HEK293 (cell line): ENCODE measurements around the gene IGLON5.
A peak's percentile ranks its signal among the peaks of the same experiment; 100 is the strongest.

Experiments
- CTCF ChIA-PET: fragments of 350-600 bp; formaldehyde crosslinking; extraction: SDS; loops from one replicate; lab custom pipeline; 2021; ENCODE audit warnings: antibody characterized with exemption; lab: Yijun Ruan, JAX
- POLR2A ChIA-PET: fragments of 300-600 bp; formaldehyde crosslinking; extraction: SDS; loops from one replicate; lab custom pipeline; 2020; ENCODE audit warnings: antibody characterized with exemption, inconsistent platforms; lab: Yijun Ruan, JAX
- H3K27ac ChIP-seq: fragments of 200-500 bp; sonication (Bioruptor generic); 2 replicates; pipeline ENCODE4 v1.5.1; 2014; ENCODE audit warnings: low read depth, low read length, control low read depth, inconsistent platforms; ENCODE audit errors: extremely low read depth
- H3K36me3 ChIP-seq, 2 experiments: fragments of 200-500 bp in 1 of 2; sonication (Bioruptor generic) in 1 of 2; 1 replicate in 1 of 2; 2 replicates in 1 of 2; pipeline ENCODE4 v1.5.1; 2014 to 2017; ENCODE audit warnings: inconsistent platforms in 2 of 2, low read length in 2 of 2; ENCODE audit not compliant: control insufficient read depth in 2 of 2, insufficient read depth in 1 of 2
- H3K4me1 ChIP-seq: fragments of 200-500 bp; sonication (Bioruptor generic); 2 replicates; pipeline ENCODE4 v1.5.1; 2014; ENCODE audit warnings: mild to moderate bottlenecking, low read length, inconsistent platforms; ENCODE audit not compliant: control insufficient read depth, insufficient read depth
- H3K4me3 ChIP-seq: 2 replicates; pipeline ENCODE4 v1.5.1; 2011; ENCODE audit warnings: low read depth, mild to moderate bottlenecking, control low read depth, low read length, moderate library complexity
- H3K9me3 ChIP-seq: fragments of 200-500 bp; sonication (Bioruptor generic); 2 replicates; pipeline ENCODE4 v1.5.1; 2014; ENCODE audit warnings: low read depth, low read length, inconsistent platforms; ENCODE audit not compliant: control insufficient read depth, insufficient read depth
- EGR2 ChIP-seq: fragments of 450-650 bp; formaldehyde crosslinking; IDR thresholded peaks from 2 replicates; pipeline ENCODE4 v1.5.1; 2016; ENCODE audit warnings: low read depth, missing biosample characterization, missing genetic modification characterization
- GLI4 ChIP-seq: fragments of 450-650 bp; formaldehyde crosslinking; IDR thresholded peaks from 2 replicates; pipeline ENCODE4 v1.5.1; 2016; ENCODE audit warnings: missing biosample characterization, missing genetic modification characterization
- GLIS1 ChIP-seq: fragments of 450-650 bp; formaldehyde crosslinking; IDR thresholded peaks from 2 replicates; pipeline ENCODE4 v1.5.1; 2016; ENCODE audit warnings: missing biosample characterization, missing genetic modification characterization
- HIC1 ChIP-seq: fragments of 450-650 bp; formaldehyde crosslinking; IDR thresholded peaks from 2 replicates; pipeline ENCODE4 v1.5.1; 2016; ENCODE audit warnings: missing biosample characterization, missing genetic modification characterization
- INSM2 ChIP-seq: fragments of 450-650 bp; formaldehyde crosslinking; IDR thresholded peaks from 2 replicates; pipeline ENCODE4 v1.5.1; 2016; ENCODE audit warnings: missing biosample characterization, missing genetic modification characterization
- KLF7 ChIP-seq: fragments of 450-650 bp; formaldehyde crosslinking; IDR thresholded peaks from 2 replicates; pipeline ENCODE4 v1.5.1; 2016; ENCODE audit warnings: missing biosample characterization, missing genetic modification characterization, borderline replicate concordance
- OSR2 ChIP-seq: fragments of 450-650 bp; formaldehyde crosslinking; IDR thresholded peaks from 2 replicates; pipeline ENCODE4 v1.5.1; 2016; ENCODE audit warnings: missing biosample characterization, missing genetic modification characterization
- PRDM4 ChIP-seq: fragments of 450-650 bp; formaldehyde crosslinking; IDR thresholded peaks from 2 replicates; pipeline ENCODE4 v1.5.1; 2017; ENCODE audit warnings: missing biosample characterization, missing genetic modification characterization
- SCRT2 ChIP-seq: fragments of 450-650 bp; formaldehyde crosslinking; IDR thresholded peaks from 2 replicates; pipeline ENCODE4 v1.5.1; 2016; ENCODE audit warnings: missing biosample characterization, missing genetic modification characterization
- ZBTB20 ChIP-seq: fragments of 450-650 bp; formaldehyde crosslinking; IDR thresholded peaks from 2 replicates; pipeline ENCODE4 v1.5.1; 2016; ENCODE audit warnings: missing biosample characterization, missing genetic modification characterization
- ZBTB44 ChIP-seq: fragments of 450-650 bp; IDR thresholded peaks from 2 replicates; pipeline ENCODE4 v1.5.1; 2018; ENCODE audit warnings: missing biosample characterization, mild to moderate bottlenecking, missing genetic modification characterization
- ZBTB7A ChIP-seq: fragments of 450-650 bp; formaldehyde crosslinking; IDR thresholded peaks from 2 replicates; pipeline ENCODE4 v1.5.1; 2016; ENCODE audit warnings: low read depth, missing biosample characterization, missing genetic modification characterization
- ZNF10 ChIP-seq: fragments of 450-650 bp; formaldehyde crosslinking; IDR thresholded peaks from 2 replicates; pipeline ENCODE4 v1.5.1; 2017; ENCODE audit warnings: missing biosample characterization, missing genetic modification characterization
- ZNF18 ChIP-seq: fragments of 450-650 bp; formaldehyde crosslinking; IDR thresholded peaks from 2 replicates; pipeline ENCODE4 v1.5.1; 2016; ENCODE audit warnings: missing biosample characterization, missing genetic modification characterization
- ZNF2 ChIP-seq: fragments of 450-650 bp; formaldehyde crosslinking; IDR thresholded peaks from 2 replicates; pipeline ENCODE4 v1.5.1; 2016; ENCODE audit warnings: missing biosample characterization, missing genetic modification characterization
- ZNF221 ChIP-seq: fragments of 450-650 bp; formaldehyde crosslinking; IDR thresholded peaks from 2 replicates; pipeline ENCODE4 v1.5.1; 2017; ENCODE audit warnings: missing biosample characterization, missing genetic modification characterization, borderline replicate concordance
- ZNF501 ChIP-seq: fragments of 450-650 bp; formaldehyde crosslinking; IDR thresholded peaks from 2 replicates; pipeline ENCODE4 v1.5.1; 2016; ENCODE audit warnings: missing biosample characterization, missing genetic modification characterization
- ZNF560 ChIP-seq: fragments of 450-650 bp; formaldehyde crosslinking; IDR thresholded peaks from 2 replicates; pipeline ENCODE4 v1.5.1; 2017; ENCODE audit warnings: missing biosample characterization, missing genetic modification characterization, borderline replicate concordance
- ZNF621 ChIP-seq: fragments of 450-650 bp; formaldehyde crosslinking; IDR thresholded peaks from 2 replicates; pipeline ENCODE4 v1.5.1; 2017; ENCODE audit warnings: missing biosample characterization, missing genetic modification characterization
- ZXDB ChIP-seq: fragments of 450-650 bp; formaldehyde crosslinking; IDR thresholded peaks from 2 replicates; pipeline ENCODE4 v1.5.1; 2016; ENCODE audit warnings: missing biosample characterization, missing genetic modification characterization

Gene IGLON5

GRCh38 chr19:51366389-51367254, 55.2 kb downstream of the IGLON5 start (continued):
- TF ChIP-seq ZNF621 (no peak), ZBTB7A (peak; percentile 53; the same call in 1 of the 2 replicates), ZNF221 (no peak), EGR2 (peak; percentile 44), OSR2 (tag by site-specific recombination) (no peak), ZBTB44 (tag by site-specific recombination) (no peak)

- TF ChIP-seq SCRT2 (tag by site-specific recombination): no peak
- TF ChIP-seq ZBTB20 (tag by site-specific recombination): peak; percentile 58
- peak; percentile 50 for TF ChIP-seq GLIS1
- Histone ChIP-seq H3K9me3 (no peaks in the 10 kb centered on the region), H3K4me3 (peak overlapping the region; percentile 43), H3K27ac (peak overlapping the region; percentile 85), H3K36me3 (no peaks in the 10 kb centered on the region; a peak in 1 of 3 replicates), H3K4me1 (peaks cover 10% of the 10 kb centered on the region)
- CTCF ChIA-PET: interaction anchor here (1.0 kb wide), 1 partner anchor 28 kb away, joined by 4 read pairs; no protein-coding TSS in a partner anchor
- POLR2A ChIA-PET: interaction anchor here (0.7 to 2.7 kb wide), 11 partner anchors 8 to 29 kb away, joined by 3 to 37 read pairs (median 6); partner anchors contain the start of gene VSIG10L
These were observed 55.8 kb downstream of the IGLON5 start for GRCh38 chr19:51367255-51367564.

- Histone ChIP-seq H3K9me3 (no peaks in the 10 kb centered on the region), H3K4me3 (peak overlapping the region; percentile 78), H3K36me3 (no peaks in the 10 kb centered on the region), H3K27ac (peak overlapping the region; percentile 85; the same call in 1 of the 2 replicates), H3K4me1 (peaks cover 7% of the 10 kb centered on the region)
- CTCF ChIA-PET: interaction anchor here (0.6 to 1.0 kb wide), 5 partner anchors 16 to 608 kb away, joined by 3 to 4 read pairs (median 3); no protein-coding TSS in a partner anchor
- POLR2A ChIA-PET: interaction anchor here (0.7 to 2.7 kb wide), 12 partner anchors 8 to 33 kb away, joined by 3 to 37 read pairs (median 6); partner anchors contain the start of gene VSIG10L
- TF ChIP-seq KLF7 (tag by site-specific recombination) (peak; percentile 73; the same call in 1 of the 2 replicates), ZNF501 (peak; percentile 66; the same call in 1 of the 2 replicates), INSM2 (no peak), PRDM4 (tag by site-specific recombination) (peak; percentile 16; the same call in 1 of the 2 replicates), ZNF18 (no peak), ZXDB (tag by site-specific recombination) (peak; percentile 98), GLI4 (tag by site-specific recombination) (peak; percentile 72; the same call in 1 of the 2 replicates), ZNF560 (tag by site-specific recombination) (no peak), HIC1 (tag by site-specific recombination) (peak; percentile 89), ZNF2 (tag by site-specific recombination) (peak; percentile 45; the same call in 1 of the 2 replicates), ZNF10 (tag by site-specific recombination) (peak; percentile 54; the same call in 1 of the 2 replicates), EGR2 (peak; percentile 67)
These were observed 56.3 kb downstream of the IGLON5 start for GRCh38 chr19:51367565-51368365.
